KMS-11 (cell line): Measurements from ENCODE around the gene CCND3.

Experiments used
- H2AFZ ChIP-seq: fragments of 200-600 bp; sonication (generic); 2 replicates; pipeline ENCODE4 v1.6.1; 2016; ENCODE audit warnings: antibody characterized with exemption, mixed run types, low read depth
- H3K27ac ChIP-seq: fragments of 200-600 bp; sonication (generic); 2 replicates; pipeline ENCODE4 v1.6.1; 2016; ENCODE audit warnings: mild to moderate bottlenecking, mixed run types
- H3K27me3 ChIP-seq: fragments of 200-600 bp; sonication (generic); 2 replicates; pipeline ENCODE4 v1.6.1; 2017; ENCODE audit warnings: mild to moderate bottlenecking, low read depth, mixed run types, moderate library complexity; ENCODE audit not compliant: insufficient read depth
- H3K36me3 ChIP-seq: fragments of 200-600 bp; sonication (generic); 2 replicates; pipeline ENCODE4 v1.6.1; 2017; ENCODE audit warnings: mild to moderate bottlenecking, mixed run types; ENCODE audit not compliant: insufficient read depth
- H3K4me1 ChIP-seq: fragments of 200-600 bp; sonication (generic); 2 replicates; pipeline ENCODE4 v1.6.1; 2016; ENCODE audit warnings: mild to moderate bottlenecking, low read depth, mixed run types; ENCODE audit not compliant: poor library complexity, severe bottlenecking
- H3K4me2 ChIP-seq: fragments of 200-600 bp; sonication (generic); 2 replicates; pipeline ENCODE4 v1.7.0; 2016; ENCODE audit warnings: mild to moderate bottlenecking, mixed run types
- H3K4me3 ChIP-seq: fragments of 200-600 bp; sonication (generic); IDR thresholded peaks from 2 replicates; pipeline ENCODE4 v1.6.1; 2017; ENCODE audit warnings: low read depth, low read length, mixed read lengths; ENCODE audit not compliant: insufficient read depth
- H3K79me2 ChIP-seq: fragments of 200-600 bp; sonication (generic); 2 replicates; pipeline ENCODE4 v1.6.1; 2016; ENCODE audit warnings: low read depth, mixed run types; ENCODE audit not compliant: insufficient read depth
- H3K9ac ChIP-seq: fragments of 200-600 bp; sonication (generic); 2 replicates; pipeline ENCODE4 v1.6.1; 2016; ENCODE audit warnings: mild to moderate bottlenecking, mixed run types
- H4K20me1 ChIP-seq: fragments of 200-600 bp; sonication (generic); 2 replicates; pipeline ENCODE4 v1.6.1; 2016; ENCODE audit warnings: mild to moderate bottlenecking, mixed run types; ENCODE audit not compliant: insufficient read depth
- TF ChIP-seq, protein P1 (sequence below): fragments of 200-600 bp; sonication (generic); conservative IDR thresholded peaks from 2 replicates; pipeline ENCODE4 v1.6.1; 2017; ENCODE audit warnings: low read depth, mild to moderate bottlenecking, antibody characterized with exemption, low read length, moderate library complexity, mixed read lengths

CCND3 gene

GRCh38 chr6:41967312-41968287 is 26.0 kb upstream of the CCND3 start:
- no peak overlapping the region for H3K4me3 ChIP-seq
- H3K4me2 ChIP-seq, result no peak overlapping the region
- no peaks in the 10 kb centered on the region for H3K27me3 ChIP-seq
- H3K4me1 ChIP-seq, result peaks cover 5% of the 10 kb centered on the region
- no peak overlapping the region for H3K9ac ChIP-seq
- no peak overlapping the region for H3K27ac ChIP-seq
- TF ChIP-seq, protein P1, sequence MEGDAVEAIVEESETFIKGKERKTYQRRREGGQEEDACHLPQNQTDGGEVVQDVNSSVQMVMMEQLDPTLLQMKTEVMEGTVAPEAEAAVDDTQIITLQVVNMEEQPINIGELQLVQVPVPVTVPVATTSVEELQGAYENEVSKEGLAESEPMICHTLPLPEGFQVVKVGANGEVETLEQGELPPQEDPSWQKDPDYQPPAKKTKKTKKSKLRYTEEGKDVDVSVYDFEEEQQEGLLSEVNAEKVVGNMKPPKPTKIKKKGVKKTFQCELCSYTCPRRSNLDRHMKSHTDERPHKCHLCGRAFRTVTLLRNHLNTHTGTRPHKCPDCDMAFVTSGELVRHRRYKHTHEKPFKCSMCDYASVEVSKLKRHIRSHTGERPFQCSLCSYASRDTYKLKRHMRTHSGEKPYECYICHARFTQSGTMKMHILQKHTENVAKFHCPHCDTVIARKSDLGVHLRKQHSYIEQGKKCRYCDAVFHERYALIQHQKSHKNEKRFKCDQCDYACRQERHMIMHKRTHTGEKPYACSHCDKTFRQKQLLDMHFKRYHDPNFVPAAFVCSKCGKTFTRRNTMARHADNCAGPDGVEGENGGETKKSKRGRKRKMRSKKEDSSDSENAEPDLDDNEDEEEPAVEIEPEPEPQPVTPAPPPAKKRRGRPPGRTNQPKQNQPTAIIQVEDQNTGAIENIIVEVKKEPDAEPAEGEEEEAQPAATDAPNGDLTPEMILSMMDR, result no peak
- no peaks in the 10 kb centered on the region for H4K20me1 ChIP-seq
- H2AFZ ChIP-seq, result no peak overlapping the region
- H3K36me3 ChIP-seq, result no peaks in the 10 kb centered on the region
- no peaks in the 10 kb centered on the region for H3K79me2 ChIP-seq

DNA sequence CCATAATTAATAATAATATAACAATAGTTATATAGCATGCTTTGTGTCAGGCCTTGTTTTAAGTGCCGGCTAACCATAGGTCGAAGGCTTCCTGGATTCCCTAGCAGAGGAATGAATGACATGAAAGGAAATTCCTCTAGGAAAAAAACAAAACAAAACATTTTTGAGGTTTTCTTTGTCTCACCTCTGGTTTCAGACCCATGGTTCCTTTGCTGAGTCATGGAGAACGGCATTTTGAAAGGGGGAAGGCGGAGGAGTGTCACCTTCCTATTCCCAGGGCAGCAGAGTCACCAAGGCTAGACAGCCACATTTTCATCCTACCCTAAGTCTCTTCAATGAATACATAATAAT is 25.3 kb upstream of the CCND3 start:
- H3K9ac ChIP-seq, result no peak overlapping the region
- no peaks in the 10 kb centered on the region for H3K27me3 ChIP-seq
- no peaks in the 10 kb centered on the region for H3K36me3 ChIP-seq
- no peak overlapping the region for H3K4me3 ChIP-seq
- no peak overlapping the region for H3K27ac ChIP-seq
- no peaks in the 10 kb centered on the region for H3K79me2 ChIP-seq
- no peak overlapping the region for H3K4me2 ChIP-seq
- TF ChIP-seq, protein P1, result no peak
- H3K4me1 ChIP-seq, result peaks cover 5% of the 10 kb centered on the region
- H2AFZ ChIP-seq, result no peak overlapping the region
- H4K20me1 ChIP-seq, result no peaks in the 10 kb centered on the region

DNA sequence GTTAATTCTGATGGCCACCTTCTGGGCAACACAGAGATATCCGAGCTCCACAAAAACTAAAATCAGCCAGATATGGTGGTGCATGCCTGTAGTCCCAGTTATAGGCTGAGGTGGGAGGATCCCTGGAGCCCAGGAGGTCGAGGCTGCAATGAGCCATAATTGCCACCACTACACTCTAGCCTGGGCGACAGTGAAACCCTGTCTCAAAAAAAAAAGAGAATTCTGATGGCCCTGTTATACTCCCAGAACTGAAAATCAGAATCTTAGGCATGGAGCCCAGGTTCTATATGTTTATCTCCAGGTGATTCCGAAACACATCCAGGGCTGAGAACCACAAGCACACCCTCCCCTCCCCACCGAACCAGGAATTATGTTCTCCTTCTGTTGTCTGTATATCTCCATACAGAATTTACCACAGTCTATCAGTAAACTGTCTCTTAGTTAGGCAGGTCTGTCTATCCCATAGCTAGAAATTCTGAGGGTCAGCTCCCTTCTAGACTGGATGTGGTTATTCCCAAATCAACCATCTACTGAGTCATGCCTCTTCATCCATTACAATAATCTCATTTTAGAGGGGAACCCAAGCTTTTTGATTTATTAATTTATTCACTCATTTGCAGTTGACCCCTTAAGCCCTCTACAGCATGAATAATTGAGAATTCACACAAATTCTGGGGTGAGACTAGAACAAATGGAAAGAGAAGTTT is 24.8 kb upstream of the CCND3 start:
- no peaks in the 10 kb centered on the region for H3K36me3 ChIP-seq
- H3K9ac ChIP-seq, result no peak overlapping the region
- peaks cover 10% of the 10 kb centered on the region for H3K4me1 ChIP-seq
- no peak overlapping the region for H2AFZ ChIP-seq
- H3K4me2 ChIP-seq, result no peak overlapping the region
- no peaks in the 10 kb centered on the region for H3K79me2 ChIP-seq
- TF ChIP-seq, protein P1, result no peak
- no peaks in the 10 kb centered on the region for H4K20me1 ChIP-seq
- no peak overlapping the region for H3K4me3 ChIP-seq
- H3K27ac ChIP-seq, result no peak overlapping the region
- H3K27me3 ChIP-seq, result no peaks in the 10 kb centered on the region

DNA sequence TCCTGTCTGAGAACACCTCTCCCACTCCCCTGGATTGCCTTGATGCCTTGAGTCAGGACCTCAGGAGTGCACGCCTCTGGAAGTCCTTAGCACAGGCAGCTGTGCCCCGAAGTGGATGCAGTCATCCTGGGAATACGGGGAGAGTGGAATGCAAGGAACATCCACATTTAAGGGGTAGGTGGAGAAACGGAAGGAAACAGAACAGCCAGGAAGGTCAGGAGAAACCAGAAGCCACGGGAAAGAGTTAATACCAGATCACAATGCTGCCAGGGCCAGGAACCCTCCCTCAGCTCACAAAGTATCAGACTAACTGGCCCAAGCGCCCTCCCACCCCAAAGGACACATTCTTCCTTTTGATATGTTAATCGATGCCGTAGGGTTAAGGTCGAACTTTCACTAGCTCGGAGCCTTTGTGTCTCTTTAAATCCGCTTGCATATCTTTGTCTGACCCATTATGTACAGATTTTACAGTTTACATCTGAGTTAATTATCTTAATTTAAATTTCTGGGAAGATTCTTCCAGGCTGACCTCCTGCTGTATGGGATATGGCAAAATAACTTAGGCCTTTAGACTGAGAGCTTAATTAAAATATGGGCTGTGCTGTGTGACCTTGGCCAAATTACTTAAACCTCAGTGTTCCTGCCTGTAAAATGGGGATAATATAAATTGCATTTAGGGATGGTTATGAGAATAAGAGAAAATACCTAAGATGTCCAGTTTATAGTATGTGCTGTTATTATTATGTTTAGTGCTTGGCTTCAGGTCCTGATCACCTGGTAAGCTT is 24.0 kb upstream of the CCND3 start:
- H3K27ac ChIP-seq, result no peak overlapping the region
- H3K36me3 ChIP-seq, result no peaks in the 10 kb centered on the region
- H3K27me3 ChIP-seq, result no peaks in the 10 kb centered on the region
- no peaks in the 10 kb centered on the region for H3K79me2 ChIP-seq
- peaks cover 11% of the 10 kb centered on the region for H3K4me1 ChIP-seq
- TF ChIP-seq, protein P1, result no peak
- H4K20me1 ChIP-seq, result no peaks in the 10 kb centered on the region
- no peak overlapping the region for H3K9ac ChIP-seq
- H3K4me2 ChIP-seq, result no peak overlapping the region
- H3K4me3 ChIP-seq, result no peak overlapping the region
- H2AFZ ChIP-seq, result no peak overlapping the region
